HG02623 (cell line): Measurements from ENCODE around the gene MORC2.

Experiments used
- ATAC-seq: cut with Tn5 transposase; IDR thresholded peaks from one replicate; pipeline ENCODE4 v1.9.1; 2021; ENCODE audit warnings: moderate library complexity; ENCODE audit not compliant: unreplicated experiment

The MORC2 gene

DNA sequence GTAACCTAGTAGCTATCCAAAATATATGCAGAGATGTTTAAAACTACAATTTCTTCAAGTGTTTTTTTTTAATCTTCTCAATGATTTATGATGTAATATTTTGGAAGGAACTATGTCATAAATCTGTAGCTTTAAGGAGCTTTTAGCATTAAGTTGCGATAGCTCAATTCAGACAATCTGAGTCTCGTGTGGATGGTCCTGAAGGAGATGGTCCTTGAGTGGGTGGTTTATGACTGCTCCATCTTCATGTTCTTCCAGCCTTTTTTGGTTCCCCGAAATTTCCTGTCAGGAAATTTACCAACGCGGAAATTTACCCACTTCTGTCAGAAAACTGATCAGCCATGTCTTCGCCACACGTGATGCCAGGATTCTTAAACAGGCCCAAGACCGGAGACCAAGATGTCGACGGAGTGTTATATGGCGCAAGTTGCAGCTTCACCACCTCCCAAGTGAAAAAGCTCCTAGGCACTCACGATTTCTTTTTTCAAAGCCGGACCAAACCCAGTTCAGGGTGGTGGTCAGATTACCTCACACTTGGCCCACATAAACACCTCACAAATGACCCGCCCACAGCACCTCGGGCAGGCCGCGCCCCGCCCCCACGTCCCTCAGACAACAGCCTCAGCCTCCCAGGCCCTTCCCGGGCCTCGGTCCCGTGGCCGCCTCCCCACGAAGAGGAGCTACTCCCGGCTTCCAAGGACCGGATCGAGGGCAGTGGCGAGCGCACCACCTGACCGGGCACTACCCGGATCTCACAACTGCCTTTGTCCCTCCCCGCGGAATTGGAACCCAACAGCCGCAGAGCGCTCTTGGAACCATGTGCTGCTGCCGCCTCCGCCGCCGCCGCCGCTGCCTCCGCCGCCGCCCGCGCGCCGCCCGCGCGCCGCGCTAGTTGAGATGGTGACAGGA lies at the start of gene MORC2:
TSS of gene MORC2 (minus strand) at position 760 of the 909 bp plus-strand sequence. CDS start 885 bp downstream, outside the sequence.
- ATAC-seq: peak; percentile 17

DNA sequence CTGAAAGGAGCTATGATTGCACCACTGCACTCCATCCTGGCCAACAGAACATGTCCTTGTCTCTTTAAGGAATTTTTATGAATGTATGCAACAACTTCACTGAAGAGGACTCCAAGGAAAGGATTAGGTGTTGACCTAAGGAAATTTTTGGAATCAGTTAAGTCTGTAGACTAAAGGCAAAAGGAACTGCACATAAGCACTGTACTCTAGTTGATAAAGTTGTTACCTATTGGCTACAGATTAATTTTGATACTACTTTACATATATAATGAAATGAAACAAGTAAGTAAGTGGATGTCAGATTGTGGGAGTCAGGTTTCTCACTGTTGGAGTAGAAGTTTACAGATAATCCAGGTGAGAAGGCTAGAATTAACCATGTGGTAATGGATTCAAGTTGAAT lies 37.0 kb upstream of the MORC2 start:
- ATAC-seq: no peak

DNA sequence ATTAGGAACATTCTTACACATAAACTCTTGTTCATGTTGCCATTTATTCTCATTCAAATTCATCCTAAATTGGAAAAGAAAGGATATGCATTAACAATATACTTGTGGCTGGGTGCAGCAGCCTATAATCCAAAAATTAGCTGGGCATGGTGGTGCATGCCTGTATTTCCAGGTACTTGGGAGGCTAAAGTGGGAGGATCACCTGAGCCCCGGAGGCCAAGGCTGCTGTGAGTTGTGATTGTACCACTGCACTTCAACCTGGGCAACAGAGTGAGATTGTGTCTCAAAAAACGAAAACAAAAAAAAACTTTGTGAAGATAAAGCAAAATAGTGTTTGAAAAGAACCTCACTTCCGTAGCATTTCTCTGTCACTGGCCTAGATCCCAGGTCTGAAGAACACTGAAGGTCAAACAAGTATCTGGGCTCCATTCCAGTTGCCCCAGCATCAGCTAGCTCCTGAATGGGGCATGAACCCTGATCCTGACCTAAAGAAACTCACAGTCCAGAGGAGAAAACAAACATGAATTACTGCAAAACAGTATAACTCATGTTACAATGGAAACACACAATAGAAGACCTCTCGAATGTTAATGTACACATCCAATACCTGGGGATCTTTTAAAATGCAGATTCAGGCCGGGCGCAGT lies 32.7 kb upstream of the MORC2 start:
- ATAC-seq: no peak

DNA sequence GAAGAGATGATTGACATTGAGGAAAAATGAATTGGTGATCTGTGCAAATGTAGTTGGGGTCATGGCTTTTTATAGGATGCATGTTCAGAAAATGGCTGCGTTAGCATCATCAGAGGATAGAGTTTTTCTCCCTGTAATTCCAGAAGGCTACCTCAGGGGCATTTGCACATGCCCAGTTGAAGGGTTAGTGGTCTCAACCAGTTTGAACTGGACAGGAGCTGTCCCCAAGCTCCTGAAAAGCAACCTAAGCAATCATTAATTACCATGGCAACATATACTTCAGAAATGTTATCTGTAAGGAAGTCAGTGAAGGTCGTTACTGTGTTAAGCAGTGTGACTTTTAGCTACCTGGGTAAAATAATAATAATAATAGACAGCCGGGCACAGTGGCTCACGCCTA lies 29.8 kb upstream of the MORC2 start:
- no peak for ATAC-seq

DNA sequence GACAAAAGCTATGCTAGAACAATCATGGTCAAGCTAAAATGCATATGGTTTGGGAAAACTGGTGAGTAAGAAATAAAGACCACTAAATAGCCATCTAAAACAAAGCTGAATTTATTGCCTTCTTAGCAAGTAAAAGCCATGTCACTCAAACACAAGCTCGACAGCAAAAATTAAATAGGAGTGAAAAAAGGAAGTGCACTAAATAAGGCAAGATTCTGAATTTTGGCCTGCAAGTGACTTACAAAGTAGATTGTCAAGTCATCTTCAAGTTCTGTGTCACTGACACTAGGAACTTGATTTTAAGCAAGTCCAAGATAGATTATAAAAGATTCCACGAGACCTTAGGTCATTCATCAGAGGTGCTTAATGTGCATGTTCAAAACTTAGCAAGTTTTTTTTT lies 27.9 kb upstream of the MORC2 start:
- ATAC-seq: no peak

DNA sequence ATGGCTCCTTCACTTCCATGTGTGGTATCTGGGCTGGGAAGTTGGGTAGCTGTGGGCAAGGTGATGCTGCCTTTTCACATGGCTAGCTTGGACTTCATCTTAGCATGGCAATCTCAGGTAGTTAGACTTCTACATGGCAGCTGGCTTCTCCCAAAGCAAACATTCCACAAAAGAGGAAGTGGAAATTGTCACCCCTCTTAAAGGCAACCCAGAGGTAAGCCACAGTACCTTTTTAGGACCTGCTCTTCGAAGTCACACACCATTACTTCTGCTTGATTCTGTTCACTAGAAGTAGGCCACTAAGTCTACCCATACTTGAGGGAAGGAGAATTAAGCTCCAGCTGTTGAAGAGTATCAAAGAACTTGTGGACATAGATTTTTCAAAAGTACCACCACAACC lies 26.4 kb upstream of the MORC2 start:
- no peak for ATAC-seq

DNA sequence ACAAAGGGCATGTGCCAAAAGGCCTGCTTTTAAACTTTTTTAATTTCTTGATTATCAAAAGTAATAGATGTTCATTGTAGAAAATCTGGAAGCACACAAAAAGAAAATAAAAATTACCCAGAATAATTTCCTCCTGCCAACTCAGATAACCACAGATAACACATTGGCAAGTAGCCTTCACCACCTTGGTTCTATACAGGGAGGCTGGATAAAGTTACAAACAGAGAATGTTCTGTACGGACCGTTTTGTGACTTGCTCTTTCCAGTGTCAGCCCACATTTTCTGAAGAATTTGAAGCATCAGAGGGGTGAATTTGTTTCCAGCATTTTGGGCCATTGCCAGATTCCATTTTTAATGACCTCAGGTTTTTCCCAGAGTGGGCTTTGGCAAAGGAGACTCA lies 24.0 kb upstream of the MORC2 start:
- ATAC-seq: no peak

DNA sequence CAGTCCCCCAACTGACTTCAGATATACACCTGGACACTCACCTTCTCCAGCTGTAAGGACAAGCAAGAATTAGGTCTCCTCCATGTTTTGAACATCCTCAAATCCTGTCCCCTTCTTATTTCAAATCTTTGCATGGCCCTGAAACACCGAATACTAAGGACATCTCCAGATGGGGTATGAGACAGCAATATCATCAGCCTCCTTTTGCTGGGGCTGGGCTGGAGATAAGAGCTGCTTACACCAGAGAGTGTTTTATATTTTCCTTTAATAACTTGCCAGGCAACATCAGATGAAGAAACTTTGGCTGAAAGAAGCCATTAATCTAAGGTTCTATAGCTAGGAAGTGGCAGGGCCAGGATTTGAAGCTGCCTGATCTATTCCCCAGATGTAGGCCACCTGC lies 22.1 kb upstream of the MORC2 start:
- no peak for ATAC-seq

DNA sequence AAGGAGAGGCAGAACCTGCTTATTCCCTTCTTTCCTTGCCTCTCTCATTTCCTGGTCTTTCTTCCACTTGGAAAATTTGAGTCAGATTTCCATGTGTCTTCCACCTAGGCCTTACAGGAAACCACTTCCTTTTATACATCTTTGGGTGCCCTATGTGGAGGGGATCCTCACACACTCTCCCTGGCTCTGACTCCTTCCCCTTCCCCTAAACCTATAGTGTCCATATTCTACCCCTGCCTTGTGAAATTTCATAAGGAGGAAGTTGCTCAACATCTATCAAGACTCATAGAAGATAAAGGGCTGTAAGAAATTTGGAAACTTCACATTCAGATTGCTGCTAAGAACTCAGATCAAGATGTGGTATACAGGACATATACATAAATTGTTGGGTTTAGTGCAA lies 20.9 kb upstream of the MORC2 start:
- ATAC-seq: no peak

DNA sequence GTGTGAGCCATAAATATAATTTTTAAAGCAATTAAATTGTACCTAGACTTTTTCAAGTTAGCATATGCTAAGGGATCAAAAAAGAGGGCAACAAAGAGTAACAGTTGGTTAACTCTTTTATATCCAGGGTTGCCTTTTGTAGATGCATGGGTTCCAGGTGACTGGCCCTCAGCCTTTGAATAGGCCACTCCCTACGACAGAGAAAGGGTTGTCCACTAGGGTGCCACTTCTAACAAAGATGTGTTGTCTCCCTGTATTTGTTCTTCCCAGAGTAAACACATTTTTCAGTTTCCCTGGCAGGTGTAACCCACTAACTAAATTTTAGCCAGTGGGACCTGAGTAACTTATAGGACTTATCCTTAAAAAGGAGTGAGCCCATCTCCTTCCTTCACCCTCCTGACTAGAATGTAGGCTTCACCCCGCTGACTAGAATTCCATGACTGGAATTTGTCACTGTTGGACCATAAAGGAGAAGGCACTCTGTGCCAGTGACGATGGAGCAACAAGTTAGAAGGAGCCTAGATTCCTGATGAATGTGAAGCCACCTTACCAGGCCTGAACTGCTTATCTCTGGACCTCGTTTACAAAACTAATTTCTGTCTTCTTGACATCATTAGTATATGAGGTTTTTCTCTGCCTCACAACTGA lies 17.1 kb upstream of the MORC2 start:
- no peak for ATAC-seq

DNA sequence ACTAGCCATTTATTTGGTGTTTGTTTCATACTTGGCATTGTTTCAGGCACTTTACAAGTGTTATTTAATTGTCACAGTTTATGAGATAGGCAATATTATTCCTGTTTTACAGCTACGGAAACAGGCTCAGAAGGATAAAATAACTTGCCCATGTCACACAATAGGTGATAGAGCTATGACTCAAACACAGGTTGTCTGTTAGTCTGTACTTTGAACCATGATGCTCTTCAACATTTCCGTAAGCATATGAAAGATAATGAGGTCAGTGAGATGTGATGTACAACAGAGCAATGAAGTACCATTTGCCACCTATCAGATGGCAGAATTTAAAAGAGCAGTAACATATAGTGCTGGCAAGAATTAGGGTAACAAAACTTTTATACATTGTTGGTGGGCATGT lies 15.7 kb upstream of the MORC2 start:
- no peak for ATAC-seq

DNA sequence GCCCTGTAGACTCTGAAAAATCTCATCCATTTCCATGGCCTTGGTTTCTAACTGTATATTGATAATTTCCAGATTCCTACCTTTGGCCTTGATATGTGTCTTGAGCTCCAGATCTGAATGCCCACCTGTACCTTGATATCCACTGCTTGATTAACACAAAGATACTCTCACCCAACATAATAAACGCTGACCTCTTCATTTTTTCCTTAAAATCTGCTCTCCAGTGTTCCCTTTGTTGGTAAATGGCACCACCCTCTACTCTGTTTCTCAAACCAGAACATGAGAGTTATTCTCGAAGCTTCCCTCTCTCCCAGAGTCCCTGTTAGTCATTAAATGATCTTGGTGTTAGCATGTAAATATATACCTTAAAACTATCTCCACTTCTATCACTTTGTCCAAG lies 13.9 kb upstream of the MORC2 start:
- ATAC-seq: no peak

DNA sequence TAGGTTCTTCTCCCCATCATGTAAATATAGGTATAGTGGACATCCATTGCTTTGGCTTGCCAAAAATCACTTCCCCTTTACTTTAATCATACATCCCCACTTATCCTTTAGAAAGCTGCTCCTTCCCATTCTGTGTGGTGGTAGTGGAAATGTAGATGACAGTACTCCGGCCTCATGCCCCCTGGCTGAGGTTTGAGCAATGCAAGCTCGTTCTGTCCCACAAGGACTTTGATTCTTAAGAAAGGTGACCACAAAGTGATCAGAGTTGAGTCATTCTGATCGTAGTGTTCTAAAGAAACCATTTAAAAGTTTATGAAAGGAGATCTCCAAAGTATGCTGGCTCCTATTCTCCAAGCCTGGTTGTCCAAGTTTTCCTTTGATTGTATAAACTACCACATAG lies 11.4 kb upstream of the MORC2 start:
- no peak for ATAC-seq

DNA sequence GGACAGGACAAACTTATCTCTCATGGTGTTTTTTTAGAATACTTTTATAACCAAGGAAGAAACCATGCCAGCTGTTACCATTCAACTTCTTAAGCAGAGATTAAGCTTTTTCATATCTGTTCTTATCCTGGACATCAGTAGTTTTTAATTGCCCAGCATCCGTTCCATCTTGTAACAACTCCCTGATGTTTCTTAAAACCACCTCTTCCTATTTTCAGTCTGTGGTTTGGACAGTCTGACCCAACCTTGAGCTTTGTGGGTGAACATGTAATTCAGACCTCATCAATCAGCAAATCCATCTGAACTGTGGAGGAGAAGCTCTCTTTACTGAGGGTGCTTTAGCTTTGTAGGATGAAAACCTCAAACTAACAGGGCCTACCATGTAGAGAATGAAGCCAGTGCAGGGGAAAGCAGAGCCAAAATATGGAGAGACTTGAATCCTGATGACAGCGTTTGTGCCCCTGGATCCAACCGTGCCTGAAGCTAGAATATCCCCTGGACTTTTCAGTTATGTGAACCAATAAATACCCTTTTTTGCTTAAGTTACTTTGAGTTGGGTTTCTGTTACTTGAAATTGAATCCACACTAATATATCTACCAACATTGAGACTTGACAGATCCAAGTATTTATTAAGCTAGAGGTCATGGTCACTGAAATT lies 9.9 kb upstream of the MORC2 start:
- ATAC-seq: no peak

DNA sequence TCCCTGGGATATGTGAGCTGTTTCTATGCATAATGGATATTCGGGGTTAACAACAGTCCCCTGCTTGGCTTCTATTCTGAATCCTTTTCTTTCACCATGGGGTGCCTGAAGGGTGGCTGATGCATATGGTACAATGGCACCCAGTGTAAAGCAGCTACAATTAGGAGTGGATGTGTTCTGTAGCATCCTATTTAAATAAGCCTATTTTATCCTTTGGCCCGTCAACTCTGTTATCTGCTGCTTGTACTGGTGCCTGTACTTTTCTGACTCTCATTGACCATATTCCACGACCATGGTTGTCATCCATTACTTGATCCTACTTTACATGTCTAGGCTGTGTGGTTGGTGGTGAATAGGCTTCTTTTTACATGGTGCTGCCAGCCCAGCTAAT lies 1.8 kb upstream of the MORC2 start:
- ATAC-seq: no peak

DNA sequence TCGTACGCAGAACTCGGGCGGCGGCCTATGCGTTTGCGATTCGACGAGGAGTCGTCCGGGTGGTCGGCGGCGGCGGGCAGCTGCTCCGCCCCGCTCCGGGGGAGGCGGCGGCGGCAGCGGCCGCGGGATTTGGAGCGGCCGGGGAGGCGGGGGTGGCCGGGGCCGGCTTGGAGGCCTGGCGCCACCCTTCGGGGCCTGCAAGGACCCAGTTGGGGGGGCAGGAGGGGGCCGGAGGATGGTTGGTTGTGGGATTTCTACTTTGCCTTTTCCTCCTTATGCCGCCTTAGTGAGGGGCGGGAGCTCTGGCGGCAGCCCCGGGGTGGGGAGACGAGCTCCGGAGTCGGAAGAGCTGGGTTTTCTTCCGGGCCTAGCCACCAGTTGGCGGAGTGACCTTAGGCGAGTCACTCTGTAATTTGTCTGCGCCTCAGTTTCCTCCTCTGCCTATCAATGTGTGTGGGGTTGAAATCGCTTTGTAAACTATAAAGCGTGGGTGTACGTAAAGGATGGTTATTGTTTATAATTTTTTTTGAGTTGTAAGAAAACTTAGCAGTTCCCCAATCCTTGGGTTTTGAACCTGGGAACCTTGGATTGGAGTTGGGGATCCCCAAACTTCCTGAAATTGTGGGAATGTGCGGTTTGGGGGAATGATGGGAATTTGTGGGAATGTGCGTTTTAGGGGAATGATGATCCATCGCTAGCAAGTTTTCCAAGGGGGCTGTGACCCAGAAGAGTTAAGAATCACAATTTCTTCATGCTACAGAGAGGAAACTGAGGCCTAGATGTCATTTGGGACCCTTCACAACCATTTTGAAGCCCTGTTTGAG lies 1.2 kb upstream of the MORC2 start:
- peak; percentile 34 for ATAC-seq

DNA sequence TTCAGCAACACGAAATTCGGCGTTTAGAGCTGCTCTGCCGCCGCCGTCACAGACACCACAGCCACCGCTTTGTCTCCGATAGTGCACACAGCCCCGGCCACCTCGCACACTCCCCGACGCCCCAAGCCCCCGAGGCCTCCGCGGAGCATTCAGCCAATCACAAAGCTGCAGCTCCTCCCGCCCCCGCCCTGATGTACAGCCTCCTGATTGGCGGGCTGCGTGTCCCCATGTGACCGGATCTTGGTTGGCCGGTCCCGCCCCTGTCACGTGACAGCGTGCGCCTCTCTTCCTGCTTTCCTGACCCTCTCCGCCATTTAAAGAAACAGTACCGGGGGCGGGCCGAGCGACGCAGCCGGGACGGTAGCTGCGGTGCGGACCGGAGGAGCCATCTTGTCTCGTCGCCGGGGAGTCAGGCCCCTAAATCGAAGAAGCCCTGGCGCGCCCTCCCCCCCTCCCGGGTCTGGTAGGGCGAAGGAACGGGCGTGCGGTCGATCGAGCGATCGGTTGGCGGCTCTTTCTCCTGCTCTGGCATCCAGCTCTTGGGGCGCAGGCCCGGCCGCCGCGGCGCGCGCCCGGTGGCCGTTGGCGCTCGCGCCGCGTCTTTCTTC lies 454 bp upstream of the MORC2 start, which contains the start of gene TUG1:
TSS of gene TUG1 (plus strand) at position 342 of the 608 bp plus-strand sequence.
- ATAC-seq: peak; percentile 79

DNA sequence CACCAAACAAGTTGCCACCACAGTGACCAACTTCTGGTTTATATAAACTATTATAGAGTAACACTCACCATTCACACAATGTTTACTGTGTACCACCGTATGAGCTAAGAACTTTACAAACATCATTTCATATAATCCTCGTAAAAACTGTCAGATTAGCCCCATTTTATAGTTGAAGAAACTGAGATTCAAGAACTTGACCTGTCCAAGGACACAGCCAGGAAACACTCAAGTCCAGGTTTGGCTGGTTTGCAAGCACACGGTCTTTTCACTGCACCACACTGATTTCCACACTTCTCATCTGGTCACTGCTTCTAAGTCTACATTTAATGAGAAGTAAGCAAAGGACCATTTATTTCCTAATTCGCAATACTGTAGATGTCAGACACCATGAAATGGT lies 3.7 kb downstream of the MORC2 start:
- ATAC-seq: no peak

DNA sequence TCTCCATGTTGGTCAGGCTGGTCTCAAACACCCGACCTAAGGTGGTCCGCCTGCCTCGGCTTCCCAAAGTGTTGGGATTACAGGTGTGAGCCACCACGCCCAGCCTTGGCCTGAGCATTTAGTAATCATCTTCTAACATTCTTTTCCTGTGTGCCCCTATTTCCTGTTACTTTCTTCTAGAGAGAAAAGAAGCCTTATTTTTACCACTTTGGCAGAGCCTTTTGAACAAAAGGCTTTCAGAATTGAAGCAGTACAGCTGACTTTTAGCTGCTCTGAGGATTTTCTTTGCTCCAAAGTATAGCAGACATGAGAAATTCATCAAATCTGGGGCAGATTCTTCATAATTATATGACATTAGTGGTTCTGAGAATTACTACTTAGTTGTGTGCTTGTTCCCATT lies 13.4 kb downstream of the MORC2 start:
- ATAC-seq: no peak

DNA sequence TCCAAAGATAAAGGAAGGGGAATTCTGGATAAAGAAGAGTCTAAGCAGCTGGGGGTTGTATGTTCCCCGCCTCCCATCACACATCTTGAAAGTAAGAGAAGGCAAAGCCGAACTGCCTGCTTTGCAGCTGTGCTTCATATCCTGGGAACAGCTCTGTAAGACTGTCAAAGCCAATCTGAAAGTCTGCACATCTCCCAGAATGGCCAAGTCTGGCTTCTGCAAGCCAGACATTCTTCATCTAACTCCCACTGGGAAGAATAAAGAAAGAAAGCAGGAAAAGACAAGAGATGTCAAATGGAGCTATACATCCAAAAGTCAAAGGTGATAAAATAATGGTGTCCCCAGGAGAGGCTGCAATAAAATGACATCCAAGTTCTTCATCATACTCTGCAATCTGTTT lies 15.4 kb downstream of the MORC2 start:
- ATAC-seq: no peak
